NCI-H460 (cell line): Measurements from ENCODE around the gene GPR132. TPM values are rescaled to one million over a fixed set of nuclear protein-coding genes. Genes with fewer than 3 reads are reported as not detected.

ENCODE experiments used
- DNase-seq: peaks from one replicate; pipeline ENCODE4 v3.0.0-alpha.2; 2016; ENCODE audit warnings: low read depth; ENCODE audit errors: extremely low read depth
- total RNA-seq: library from RNA; depleted of rRNA; stranded (reverse); fragments of >200 nt; shearing (Covaris generic); gene quantifications from 2 replicates; pipeline ENCODE4 v1.2.3, GENCODE V29; 2014

Gene GPR132
- total RNA-seq, 1 experiment from 2014 or later: not detected

- DNase-seq: peak; percentile 53
Observed at GRCh38 chr14:105023791-105024480, 41.3 kb downstream of the GPR132 start.

- no peak for DNase-seq
Observed at GRCh38 chr14:105023144-105023543, 42.1 kb downstream of the GPR132 start.

GRCh38 chr14:105022276-105022670 is 43.0 kb downstream of the GPR132 start:
- DNase-seq: no peak

GRCh38 chr14:105021656-105022275 is 43.5 kb downstream of the GPR132 start:
- DNase-seq: no peak

GRCh38 chr14:105020815-105021655 is 44.2 kb downstream of the GPR132 start, which contains the start of gene CDCA4:
TSS of gene CDCA4 (minus strand) at chr14:105021083. CDS start at chr14:105011929, 9,154 bp downstream.
- peak; percentile 94 for DNase-seq

GRCh38 chr14:105019861-105020814 is 45.1 kb downstream of the GPR132 start:
- no peak for DNase-seq

- DNase-seq: no peak
Observed at GRCh38 chr14:105018414-105018813, 46.8 kb downstream of the GPR132 start.

GRCh38 chr14:105015905-105016304 is 49.3 kb downstream of the GPR132 start:
- DNase-seq: no peak

GRCh38 chr14:105015242-105015641 is 50.0 kb downstream of the GPR132 start:
- DNase-seq: no peak

- DNase-seq: no peak
Observed at GRCh38 chr14:105014631-105015030, 50.6 kb downstream of the GPR132 start.

GRCh38 chr14:105014032-105014431 is 51.2 kb downstream of the GPR132 start:
- DNase-seq: no peak

- DNase-seq: no peak
Observed at GRCh38 chr14:105013150-105013785, 52.0 kb downstream of the GPR132 start.

- no peak for DNase-seq
Observed at GRCh38 chr14:105012171-105012985, 52.9 kb downstream of the GPR132 start.

GRCh38 chr14:105011312-105011990 is 53.8 kb downstream of the GPR132 start:
- DNase-seq: no peak

GRCh38 chr14:105010891-105011291 is 54.3 kb downstream of the GPR132 start:
- DNase-seq: no peak

GRCh38 chr14:105010106-105010505 is 55.1 kb downstream of the GPR132 start:
- no peak for DNase-seq

- no peak for DNase-seq
Observed at GRCh38 chr14:105007593-105008264, 57.5 kb downstream of the GPR132 start.
